GM18499 (cell line): ENCODE results near the gene DIAPH2.

Experiments used
- ATAC-seq: cut with Tn5 transposase; IDR thresholded peaks from one replicate; pipeline ENCODE4 v1.9.1; 2021; ENCODE audit warnings: moderate number of reproducible peaks; ENCODE audit not compliant: insufficient read depth, unreplicated experiment

The DIAPH2 gene

DNA sequence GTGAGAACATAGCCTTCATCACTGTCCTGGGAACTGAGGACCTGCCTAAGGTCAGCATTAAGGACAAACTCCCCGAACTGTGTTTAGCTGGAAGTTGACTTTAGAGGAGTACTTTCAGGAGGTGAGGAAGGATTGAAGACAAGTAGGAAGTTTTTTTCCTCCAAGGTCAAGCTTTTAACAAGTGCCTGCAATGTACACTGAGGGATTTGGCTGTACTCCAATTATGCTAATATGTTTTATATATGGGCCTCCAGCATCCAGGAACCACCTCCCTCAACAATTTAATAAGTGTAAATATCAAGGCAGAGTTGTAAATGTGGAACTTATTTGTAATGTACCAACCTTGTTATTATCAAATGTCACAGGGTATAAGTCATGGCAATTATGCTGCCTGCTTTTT lies 925.3 kb downstream of the DIAPH2 start:
- no peak for ATAC-seq

- peak; percentile 95 for ATAC-seq
Observed at GRCh38 chrX:97616883-97617530, 932.4 kb downstream of the DIAPH2 start.

- no peak for ATAC-seq
Observed at GRCh38 chrX:97619499-97619898, 934.9 kb downstream of the DIAPH2 start.

DNA sequence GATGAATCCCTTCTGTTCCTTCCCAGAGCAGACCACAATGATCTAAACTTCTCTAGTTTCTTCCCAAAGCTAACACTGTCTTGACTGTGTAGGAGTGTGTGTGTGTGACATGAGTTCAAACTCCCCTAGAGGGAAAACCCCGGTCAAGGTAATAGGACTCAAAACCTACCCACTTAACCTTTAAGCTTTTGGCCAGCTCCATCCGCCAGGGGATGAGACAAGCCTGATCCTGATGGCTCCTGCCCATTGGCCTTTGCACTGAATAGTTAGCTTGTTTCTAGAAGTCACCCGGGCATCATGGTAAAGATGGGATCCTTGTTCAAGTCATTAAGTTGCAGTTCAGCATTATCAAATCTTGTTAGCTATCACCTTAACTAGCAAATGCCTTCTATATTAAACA lies 937.5 kb downstream of the DIAPH2 start:
- no peak for ATAC-seq

DNA sequence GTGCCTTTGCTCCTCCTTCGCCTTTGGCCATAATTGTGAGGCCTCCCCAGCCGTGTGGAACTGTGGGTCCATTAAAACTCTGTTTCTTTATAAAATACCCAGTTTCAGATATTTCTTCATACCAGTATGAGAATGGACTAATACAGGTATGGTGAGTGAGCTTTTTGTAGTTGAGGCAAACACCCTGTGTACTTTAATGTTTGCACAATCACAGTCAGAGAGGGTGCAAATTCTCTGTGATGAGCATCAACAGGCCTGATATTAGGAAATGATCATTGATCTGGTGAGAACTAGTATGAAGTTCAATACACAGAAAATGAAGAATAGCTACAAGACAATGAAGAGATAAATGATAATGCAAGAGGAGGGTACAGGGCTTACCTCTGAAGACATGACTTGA lies 943.7 kb downstream of the DIAPH2 start:
- ATAC-seq, result no peak

GRCh38 chrX:97628807-97629596 lies 944.4 kb downstream of the DIAPH2 start:
- no peak for ATAC-seq

DNA sequence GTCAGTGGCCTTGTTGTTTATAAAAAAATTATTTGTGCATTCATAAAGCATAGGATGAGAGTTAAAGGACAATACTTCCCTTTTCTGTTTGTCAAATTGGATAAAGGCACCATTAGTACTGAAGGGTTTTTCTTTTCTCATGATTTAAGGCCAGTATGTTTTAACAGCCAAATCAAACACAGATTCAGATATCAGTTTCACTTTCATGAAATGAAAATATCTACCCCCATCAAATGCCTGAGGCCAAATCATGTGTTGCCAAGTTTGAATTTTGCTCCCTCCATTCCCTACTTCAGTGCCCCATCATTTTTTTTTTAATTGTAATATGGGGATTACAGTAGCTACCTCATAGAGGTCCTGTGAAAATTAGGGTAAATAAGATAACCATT lies 944.9 kb downstream of the DIAPH2 start:
- no peak for ATAC-seq

GRCh38 chrX:97633798-97634197 lies 949.2 kb downstream of the DIAPH2 start:
- ATAC-seq, result no peak

DNA sequence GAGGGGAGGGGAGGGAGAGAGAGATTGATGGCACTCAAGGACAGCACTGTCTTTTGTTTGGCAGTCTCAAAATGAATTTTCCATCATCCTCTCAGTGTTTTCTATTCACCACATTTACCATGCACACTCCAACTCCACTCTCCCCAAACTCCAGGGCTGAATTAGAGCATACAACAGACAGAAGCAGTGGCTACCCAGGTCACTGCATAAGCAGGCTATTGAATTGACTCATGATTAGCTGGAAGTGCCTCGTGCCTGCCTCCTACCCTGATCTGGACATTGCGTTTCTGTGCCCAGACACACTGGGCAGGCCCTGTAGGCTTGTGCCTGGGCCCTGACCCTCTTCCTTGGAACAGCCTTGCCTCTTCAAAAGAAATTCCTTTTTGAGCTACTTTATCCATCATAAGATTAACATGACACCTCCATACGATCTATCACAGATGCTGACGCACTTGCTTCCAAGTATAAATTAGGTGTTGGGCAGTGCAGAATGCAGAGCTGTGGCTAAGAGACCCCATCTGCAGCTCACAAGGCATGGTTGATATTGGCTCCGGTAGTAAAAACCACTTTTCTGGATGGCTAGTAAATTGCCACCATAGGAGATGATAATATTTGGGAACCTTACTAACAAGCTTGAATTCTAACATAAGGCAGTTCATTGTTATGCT lies 952.0 kb downstream of the DIAPH2 start:
- no peak for ATAC-seq

GRCh38 chrX:97637289-97637688 lies 952.6 kb downstream of the DIAPH2 start:
- no peak for ATAC-seq

DNA sequence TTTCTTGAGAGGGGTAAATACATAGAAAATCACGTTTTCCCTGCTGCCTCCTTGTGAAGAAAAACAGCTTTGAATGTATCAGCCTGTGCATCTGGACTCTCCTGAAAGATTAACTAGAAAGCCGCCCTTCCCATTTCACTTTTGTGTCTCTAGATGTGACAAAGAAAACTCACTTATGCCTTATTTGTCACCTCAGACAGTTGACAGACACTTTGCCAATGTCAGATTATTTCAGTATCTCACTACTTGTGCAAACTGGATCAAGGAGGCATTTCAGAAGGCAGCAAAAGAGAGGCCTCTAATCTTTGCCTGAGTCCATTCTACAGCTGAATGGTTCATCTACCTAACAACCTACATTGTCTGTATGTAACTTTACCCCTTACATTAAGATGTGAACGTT lies 954.0 kb downstream of the DIAPH2 start:
- ATAC-seq, result no peak

DNA sequence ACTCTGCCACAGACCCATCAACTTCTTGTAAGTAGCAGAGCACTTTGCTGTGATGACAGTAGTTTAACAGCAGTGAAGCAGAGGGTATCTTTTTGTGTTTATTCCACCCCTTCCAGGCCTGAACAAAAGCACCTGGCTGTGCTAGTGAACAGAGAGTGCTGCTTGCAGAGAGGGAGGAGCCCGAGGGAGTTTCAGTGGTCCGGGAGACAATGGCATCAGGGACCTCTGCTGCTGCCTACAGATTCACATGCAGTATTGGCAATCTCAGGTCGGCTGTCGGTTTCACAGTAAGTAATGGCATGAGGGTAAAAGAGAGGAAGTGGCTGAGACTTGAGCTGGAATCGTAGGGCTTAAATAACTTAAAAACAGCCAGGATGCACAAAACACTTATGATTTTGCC lies 954.9 kb downstream of the DIAPH2 start:
- ATAC-seq, result no peak
